ENCODE results near the gene WEE2. TPM values are rescaled to one million over a fixed set of nuclear protein-coding genes. Genes with fewer than 3 reads are reported as not detected.

The WEE2 gene
- total and polyA plus RNA-seq, 9 of the 15 experiments (the other 6 are each of a cell fraction or from before 2014, with no cell fraction given) = not detected

DNA sequence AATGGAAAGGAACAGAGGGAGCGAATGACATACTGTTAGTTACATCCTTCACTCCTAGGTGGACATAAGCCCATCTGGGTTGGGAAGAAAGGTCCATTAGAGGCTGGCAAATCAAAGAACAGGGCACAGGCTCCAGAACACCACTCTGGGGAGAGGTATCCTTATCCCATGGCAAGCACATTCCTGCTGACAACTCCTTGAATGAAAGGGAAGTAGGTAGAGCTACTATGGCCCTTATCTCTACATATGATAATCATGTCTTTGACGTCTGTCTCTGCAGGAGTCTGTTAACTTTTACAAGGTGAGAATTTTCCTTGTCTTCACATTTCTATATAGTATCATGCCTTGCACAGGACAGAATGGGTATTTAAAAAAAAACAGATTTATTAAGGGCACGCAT is 16.6 kb upstream of the WEE2 start (continued):
- TF ChIP-seq, protein P1, sequence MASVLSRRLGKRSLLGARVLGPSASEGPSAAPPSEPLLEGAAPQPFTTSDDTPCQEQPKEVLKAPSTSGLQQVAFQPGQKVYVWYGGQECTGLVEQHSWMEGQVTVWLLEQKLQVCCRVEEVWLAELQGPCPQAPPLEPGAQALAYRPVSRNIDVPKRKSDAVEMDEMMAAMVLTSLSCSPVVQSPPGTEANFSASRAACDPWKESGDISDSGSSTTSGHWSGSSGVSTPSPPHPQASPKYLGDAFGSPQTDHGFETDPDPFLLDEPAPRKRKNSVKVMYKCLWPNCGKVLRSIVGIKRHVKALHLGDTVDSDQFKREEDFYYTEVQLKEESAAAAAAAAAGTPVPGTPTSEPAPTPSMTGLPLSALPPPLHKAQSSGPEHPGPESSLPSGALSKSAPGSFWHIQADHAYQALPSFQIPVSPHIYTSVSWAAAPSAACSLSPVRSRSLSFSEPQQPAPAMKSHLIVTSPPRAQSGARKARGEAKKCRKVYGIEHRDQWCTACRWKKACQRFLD (CRISPR knock-in tag; IDR thresholded peaks at IDR 0.05) = no peak
- TF ChIP-seq, protein P2, sequence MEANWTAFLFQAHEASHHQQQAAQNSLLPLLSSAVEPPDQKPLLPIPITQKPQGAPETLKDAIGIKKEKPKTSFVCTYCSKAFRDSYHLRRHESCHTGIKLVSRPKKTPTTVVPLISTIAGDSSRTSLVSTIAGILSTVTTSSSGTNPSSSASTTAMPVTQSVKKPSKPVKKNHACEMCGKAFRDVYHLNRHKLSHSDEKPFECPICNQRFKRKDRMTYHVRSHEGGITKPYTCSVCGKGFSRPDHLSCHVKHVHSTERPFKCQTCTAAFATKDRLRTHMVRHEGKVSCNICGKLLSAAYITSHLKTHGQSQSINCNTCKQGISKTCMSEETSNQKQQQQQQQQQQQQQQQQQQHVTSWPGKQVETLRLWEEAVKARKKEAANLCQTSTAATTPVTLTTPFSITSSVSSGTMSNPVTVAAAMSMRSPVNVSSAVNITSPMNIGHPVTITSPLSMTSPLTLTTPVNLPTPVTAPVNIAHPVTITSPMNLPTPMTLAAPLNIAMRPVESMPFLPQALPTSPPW (CRISPR knock-in tag; IDR thresholded peaks at IDR 0.05) = no peak
- TF ChIP-seq DIDO1 (tag; IDR thresholded peaks at IDR 0.05; ENCODE audit: low read depth) = no peak

DNA sequence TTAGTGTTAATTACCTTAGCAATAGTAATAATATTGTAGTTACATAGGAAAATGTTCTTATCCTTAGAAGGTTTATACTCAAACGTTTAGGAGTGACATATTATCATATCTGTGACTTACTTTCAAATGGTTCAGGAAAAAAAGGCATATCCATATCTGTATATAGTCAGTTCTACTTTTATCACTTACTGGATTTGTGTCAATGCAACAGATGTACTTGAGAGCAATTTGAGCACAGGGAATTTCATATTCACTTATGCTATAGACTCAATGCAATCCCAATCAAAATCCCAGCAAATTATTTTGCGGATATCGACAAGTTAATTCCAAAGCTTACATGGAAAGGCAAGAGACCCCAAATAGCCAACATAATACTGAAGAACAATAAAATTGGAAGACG is 16.2 kb upstream of the WEE2 start:
- ATAC-seq = no peak
- no peak overlapping the region for H3K27ac ChIP-seq (ENCODE audit: extremely low read depth, low read depth, low read length)
- ChIA-PET CTCF (ENCODE audit: low intra/inter-chr PET ratio) (no interaction called here), POLR2A (no interaction called here)
- H3K4me3 ChIP-seq = no peak overlapping the region
- no peaks in the 10 kb centered on the region for H3K4me1 ChIP-seq (replicated peaks in 1 of 2; ENCODE audit: control insufficient read depth in 2 of 2, insufficient read depth in 2 of 2, low read length in 2 of 2)
- no peak overlapping the region for H3K4me2 ChIP-seq (ENCODE audit: insufficient read depth, low read length)
- H4K20me1 ChIP-seq (replicated peaks; ENCODE audit: control insufficient read depth, insufficient read depth, low read length) = no peaks in the 10 kb centered on the region; the same call in 1 of the 2 replicates
- intact Hi-C loops (cut with micrococcal nuclease) (no loop called here), in situ Hi-C loops (cut with MboI) (no loop called here)
- no peaks in the 10 kb centered on the region for H3K36me3 ChIP-seq (ENCODE audit: control insufficient read depth, insufficient read depth, low read length)
- no TSS peak for BruUV-seq (replicated peaks)
- no peak for FAIRE-seq
- H3K9me3 ChIP-seq (replicated peaks; ENCODE audit: control insufficient read depth, insufficient read depth, low read depth, low read length) = no peaks in the 10 kb centered on the region
- H3K27me3 ChIP-seq (ENCODE audit: control insufficient read depth in 2 of 2, insufficient read depth in 2 of 2, low read length in 2 of 2) = peaks cover 24 to 31% of the 10 kb centered on the region in 2 experiments; a peak in 4 of 5 replicates
- H3K79me2 ChIP-seq (ENCODE audit: control insufficient read depth, insufficient read depth, low read length) = no peaks in the 10 kb centered on the region
- DNase-seq (ENCODE audit: extremely low read depth in 1 of 4, low spot score in 3 of 4) = no peak
- 5% methylated on average over 4 of the region's 4 CpGs for WGBS (ENCODE audit: insufficient coverage, low coverage, missing lambda C conversion rate)
- H3K9ac ChIP-seq (ENCODE audit: insufficient read depth in 1 of 2, low read depth in 2 of 2, low read length in 2 of 2) = no peak overlapping the region
- no peak overlapping the region for H2AFZ ChIP-seq (ENCODE audit: low read depth, low read length)
- no peaks in the 10 kb centered on the region for H3K9me1 ChIP-seq (ENCODE audit: control insufficient read depth, insufficient read depth, low read length)
- TF ChIP-seq ZNF584 (CRISPR knock-in tag; IDR thresholded peaks at IDR 0.05; ENCODE audit: low read depth) (no peak), TEAD1 (CRISPR knock-in tag; IDR thresholded peaks at IDR 0.05) (no peak), HDAC3 (IDR thresholded peaks at IDR 0.05; ENCODE audit: borderline replicate concordance, partially characterized antibody) (no peak), ZNF77 (CRISPR knock-in tag; IDR thresholded peaks at IDR 0.05) (no peak), SREBF1 (IDR thresholded peaks at IDR 0.05; ENCODE audit: borderline replicate concordance, low read depth, low read length) (no peak), MCM3 (IDR thresholded peaks at IDR 0.05) (no peak), KAT7 (CRISPR knock-in tag; IDR thresholded peaks at IDR 0.05; ENCODE audit: borderline replicate concordance) (no peak)

Measured in K562 (cell line).